GM12878 (cell line): ENCODE measurements around the gene TEX22.

Experiments used
- NFIC ChIP-seq: IDR thresholded peaks from 2 replicates; pipeline ENCODE4 v1.6.1; 2012; ENCODE audit warnings: low read depth, mild to moderate bottlenecking, inconsistent platforms, low read length, moderate library complexity
- PAX5 ChIP-seq: IDR thresholded peaks from 2 replicates; pipeline ENCODE4 v1.6.1; 2011; ENCODE audit warnings: low read depth, low read length, borderline replicate concordance
- POLR2AphosphoS5 ChIP-seq: IDR thresholded peaks from 2 replicates; pipeline ENCODE4 v1.6.1; 2011; ENCODE audit warnings: mild to moderate bottlenecking, low read length, inconsistent platforms
- SPI1 ChIP-seq: IDR thresholded peaks from 2 replicates; pipeline ENCODE4 v1.6.1; 2011; ENCODE audit warnings: low read depth, mild to moderate bottlenecking, low read length, moderate library complexity, borderline replicate concordance; ENCODE audit not compliant: insufficient read depth

DNA sequence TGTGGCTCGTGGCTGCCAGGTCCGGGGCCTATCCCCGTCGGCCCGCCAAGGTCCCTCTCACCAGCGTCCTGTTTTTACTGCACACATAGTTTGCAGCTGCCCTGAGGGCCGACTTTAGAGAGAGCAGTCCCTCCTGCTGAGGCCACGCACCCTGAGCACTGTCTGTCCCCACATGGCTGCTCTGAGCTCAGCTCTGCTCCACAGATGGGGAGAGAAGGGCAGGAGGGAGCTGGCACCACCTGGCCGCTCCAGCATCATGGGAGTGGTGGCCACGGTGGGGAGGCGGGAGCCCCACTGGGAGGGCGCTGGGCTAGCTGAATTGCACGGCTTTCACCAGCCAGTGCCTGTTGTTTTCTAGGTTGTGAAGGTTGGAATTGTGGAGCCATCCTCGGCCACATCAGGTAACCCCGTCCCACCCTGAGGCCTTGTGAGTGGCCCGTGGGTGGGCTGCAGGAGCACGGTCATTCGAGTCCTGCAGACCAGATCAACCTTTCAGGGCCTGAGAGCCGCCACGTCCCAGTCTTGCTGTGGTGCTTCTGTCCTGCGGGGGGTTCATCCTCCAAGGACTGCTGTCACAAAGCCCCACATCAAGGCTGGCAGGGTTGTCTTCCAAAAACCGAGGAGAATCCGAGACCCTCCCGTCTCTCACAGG is 7.4 kb upstream of the TEX22 start:
- TF ChIP-seq POLR2AphosphoS5 (no peak), PAX5 (no peak), SPI1 (no peak), NFIC (no peak)
